Endothelial cell of umbilical vein (primary cell): ENCODE data around the gene EFTUD2. TPM values are rescaled to one million over a fixed set of nuclear protein-coding genes. Genes with fewer than 3 reads are reported as not detected.

ENCODE experiments used
- BruUV-seq: library from RNA; stranded (reverse); fragments of 400-500 nt; replicated peaks from 2 replicates; lab custom pipeline; 2021; lab: Mats Ljungman, UMichigan
- CTCF ChIA-PET: fragments of 300-600, 350-600 bp; sonication (Branson Sonifier 250); formaldehyde crosslinking; loops from one replicate; lab custom pipeline; 2021; ENCODE audit warnings: antibody characterized with exemption, inconsistent platforms; lab: Charles Lee
- POLR2A ChIA-PET: fragments of 300-600, 350-600 bp; sonication (Branson Sonifier 250); formaldehyde crosslinking; loops from one replicate; lab custom pipeline; 2021; ENCODE audit warnings: antibody characterized with exemption, inconsistent platforms; lab: Charles Lee
- DNase-seq: peaks from one replicate; pipeline ENCODE4 v3.0.0-alpha.2; 2011; ENCODE audit warnings: low read depth, low spot score
- FAIRE-seq: peaks from 2 replicates; lab custom pipeline; 2011; peaks lifted over from hg19 to GRCh38; lab: Jason Lieb, UNC
- H2AFZ ChIP-seq: 2 replicates; pipeline ENCODE4 v1.6.0; 2012; ENCODE audit warnings: low read depth, low read length, control low read depth, inconsistent platforms
- H3K27ac ChIP-seq: 2 replicates; pipeline ENCODE4 v1.5.1; 2011; ENCODE audit warnings: low read depth, mild to moderate bottlenecking, control low read depth, low read length, moderate library complexity; ENCODE audit not compliant: insufficient read depth
- H3K27me3 ChIP-seq, 2 experiments: 2 replicates each; pipeline versions ENCODE4 v1.6.0 to v1.6.1; 2011; ENCODE audit warnings: low read length in 2 of 2, mixed read lengths in 1 of 2; ENCODE audit not compliant: control insufficient read depth in 2 of 2, insufficient read depth in 2 of 2
- H3K36me3 ChIP-seq, 2 experiments: 2 replicates in 1 of 2; 3 replicates in 1 of 2; pipeline ENCODE4 v1.5.1; 2011; ENCODE audit warnings: low read length in 2 of 2, mild to moderate bottlenecking in 1 of 2, moderate library complexity in 1 of 2; ENCODE audit not compliant: control insufficient read depth in 2 of 2, insufficient read depth in 2 of 2; ENCODE audit errors: extremely low read depth in 1 of 2
- H3K4me1 ChIP-seq: 3 replicates; pipeline ENCODE4 v1.5.1; 2011; ENCODE audit warnings: mild to moderate bottlenecking, low read length; ENCODE audit not compliant: control insufficient read depth, insufficient read depth; ENCODE audit errors: extremely low read depth
- H3K4me2 ChIP-seq: 2 replicates; pipeline ENCODE4 v1.6.1; 2011; ENCODE audit warnings: low read length, control low read depth, mixed read lengths; ENCODE audit not compliant: insufficient read depth
- H3K4me3 ChIP-seq, 3 experiments: fragments of 200-600 bp in 1 of 3; sonication (generic), shearing (Covaris generic) in 1 of 3; replicated peaks in 1 of 3; 2 replicates each; pipeline ENCODE4 v1.5.1; 2011 to 2016; ENCODE audit warnings: control low read depth in 3 of 3, low read length in 3 of 3, mild to moderate bottlenecking in 2 of 3, inconsistent platforms in 1 of 3, low read depth in 1 of 3, moderate library complexity in 1 of 3; ENCODE audit not compliant: insufficient read depth in 1 of 3
- H3K79me2 ChIP-seq: 2 replicates; pipeline ENCODE4 v1.6.0; 2012; ENCODE audit warnings: low read length, inconsistent platforms; ENCODE audit not compliant: control insufficient read depth, insufficient read depth
- H3K9ac ChIP-seq: replicated peaks from 2 replicates; pipeline ENCODE3; 2011; ENCODE audit warnings: low read length, control low read depth; ENCODE audit not compliant: insufficient read depth; ENCODE audit errors: extremely low read depth
- H3K9me1 ChIP-seq: replicated peaks from 3 replicates; pipeline ENCODE4 v1.6.0; 2011; ENCODE audit warnings: mild to moderate bottlenecking, low read length; ENCODE audit not compliant: control insufficient read depth, insufficient read depth; ENCODE audit errors: extremely low read depth
- H3K9me3 ChIP-seq: replicated peaks from 2 replicates; pipeline ENCODE4 v1.5.1; 2012; ENCODE audit warnings: low read length, inconsistent platforms; ENCODE audit not compliant: control insufficient read depth, insufficient read depth
- H4K20me1 ChIP-seq: replicated peaks from 2 replicates; pipeline ENCODE3; 2011; ENCODE audit warnings: mild to moderate bottlenecking, low read length; ENCODE audit not compliant: control insufficient read depth, insufficient read depth; ENCODE audit errors: extremely low read depth
- EZH2 ChIP-seq: IDR thresholded peaks from 2 replicates; pipeline ENCODE4 v1.6.1; 2012; ENCODE audit warnings: borderline replicate concordance, low read depth, mild to moderate bottlenecking, moderate library complexity, low read length, inconsistent platforms; ENCODE audit not compliant: severe bottlenecking
- FOS ChIP-seq: IDR thresholded peaks from 2 replicates; pipeline ENCODE4 v1.6.1; 2011; ENCODE audit warnings: mild to moderate bottlenecking, low read length, moderate library complexity, borderline replicate concordance; ENCODE audit not compliant: insufficient read depth
- GATA2 ChIP-seq: IDR thresholded peaks from 2 replicates; pipeline ENCODE4 v1.7.0; 2011; ENCODE audit warnings: low read depth, mild to moderate bottlenecking, moderate library complexity, mixed read lengths, low read length; ENCODE audit not compliant: insufficient read length, insufficient read depth
- JUN ChIP-seq: IDR thresholded peaks from 2 replicates; pipeline ENCODE4 v1.6.1; 2011; ENCODE audit warnings: borderline replicate concordance, low read depth; ENCODE audit not compliant: insufficient read length, insufficient read depth
- MYC ChIP-seq: IDR thresholded peaks from one replicate; pipeline ENCODE4 v1.6.1; 2011; ENCODE audit warnings: mild to moderate bottlenecking, low read depth, low read length
- POLR2A ChIP-seq: IDR thresholded peaks from 2 replicates; pipeline ENCODE4 v1.6.1; 2012; ENCODE audit warnings: low read depth, mild to moderate bottlenecking, control low read depth, low read length
- POLR2AphosphoS5 ChIP-seq: IDR thresholded peaks from 2 replicates; pipeline ENCODE4 v1.6.1; 2012; ENCODE audit warnings: low read depth, mild to moderate bottlenecking, control low read depth, low read length, moderate library complexity; ENCODE audit not compliant: insufficient read depth
- dilution Hi-C: fragments of 300-500 bp; cut with MboI; formaldehyde crosslinking; loops from one replicate; pipeline ENCODE4 v1.15.0; 2019; ENCODE audit warnings: low sequenced_read_pairs; ENCODE audit not compliant: extremely low pct_ligation_motif_present
- intact Hi-C: fragments of 100-400 bp; cut with micrococcal nuclease; formaldehyde crosslinking; loops from one replicate; pipeline ENCODE4 v1.10.0; 2022
- polyA plus RNA-seq, 4 experiments: library from polyadenylated mRNA; depleted of rRNA in 3 of 4; stranded (reverse) in 3 of 4; unstranded in 1 of 4; fragments of >200 nt; gene quantifications; 2 replicates each; pipeline versions ENCODE4 v1.2.1 to v1.2.3, GENCODE V29; 2011 to 2012; ENCODE audit warnings: missing spikeins in 1 of 4
- total RNA-seq: library from RNA; stranded (reverse); gene quantifications from 2 replicates; pipeline ENCODE4 v1.2.3, GENCODE V29; 2021

The EFTUD2 gene
- total and polyA plus RNA-seq, 2 donors (not counting 3 experiments of a cell fraction or from before 2014, with no cell fraction given), result 125 to 170 TPM

DNA sequence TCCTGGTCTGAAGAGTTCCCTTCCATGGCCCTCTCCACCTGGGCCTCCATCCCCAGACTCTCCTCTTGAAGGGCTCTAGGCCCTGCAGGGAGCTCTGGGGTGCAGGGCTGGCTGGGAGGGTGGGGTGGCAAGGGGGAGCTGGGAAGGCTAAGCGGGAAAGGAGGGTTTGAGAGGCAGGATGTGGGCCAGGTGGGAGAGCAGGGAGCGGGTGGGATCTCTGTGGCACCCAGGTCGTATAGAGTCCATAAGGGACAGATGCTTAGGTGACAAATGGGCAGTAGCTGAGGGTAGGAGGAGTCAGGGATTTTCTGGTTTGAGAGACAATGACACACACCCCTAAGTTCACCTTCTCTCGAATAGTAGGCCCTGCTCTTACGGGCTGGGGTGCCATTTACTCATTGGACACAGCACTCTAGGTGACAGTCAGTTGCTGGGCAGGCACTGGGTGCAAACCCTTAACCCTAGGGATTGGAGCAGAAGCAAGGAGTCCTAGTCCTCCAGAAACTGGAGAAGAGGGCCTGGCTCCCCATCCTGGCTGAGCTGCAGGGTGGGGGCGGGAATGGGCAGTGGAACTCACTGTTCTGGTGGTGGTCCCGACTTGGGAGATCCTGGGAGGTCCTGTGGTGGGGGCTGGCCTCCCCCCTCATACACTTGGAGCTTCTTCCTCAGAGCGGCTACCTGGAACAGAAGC is 33.0 kb upstream of the EFTUD2 start:
- Histone ChIP-seq H3K27me3 (no peaks in the 10 kb centered on the region), H3K4me1 (no peaks in the 10 kb centered on the region), H3K36me3 (peaks cover 16 to 18% of the 10 kb centered on the region in 2 experiments), H3K4me2 (no peak overlapping the region), H2AFZ (no peak overlapping the region), H3K79me2 (peaks cover 8% of the 10 kb centered on the region), H4K20me1 (no peaks in the 10 kb centered on the region), H3K27ac (no peak overlapping the region), H3K9me1 (no peaks in the 10 kb centered on the region), H3K4me3 (no peak overlapping the region), H3K9ac (no peak overlapping the region), H3K9me3 (no peaks in the 10 kb centered on the region)
- POLR2A ChIA-PET, result no interaction called here
- FAIRE-seq (no peak), DNase-seq (no peak)
- intact Hi-C loops (no loop called here), dilution Hi-C loops (no loop called here)
- CTCF ChIA-PET, result interaction anchor here (0.6 to 1.3 kb wide), 4 partner anchors 12 to 90 kb away, joined by 3 to 8 read pairs (median 4); partner anchors contain the start of gene C1QL1
- TF ChIP-seq JUN, result no peak
- TF ChIP-seq EZH2, result no peak
- TF ChIP-seq FOS, result no peak
- BruUV-seq, result no TSS peak

DNA sequence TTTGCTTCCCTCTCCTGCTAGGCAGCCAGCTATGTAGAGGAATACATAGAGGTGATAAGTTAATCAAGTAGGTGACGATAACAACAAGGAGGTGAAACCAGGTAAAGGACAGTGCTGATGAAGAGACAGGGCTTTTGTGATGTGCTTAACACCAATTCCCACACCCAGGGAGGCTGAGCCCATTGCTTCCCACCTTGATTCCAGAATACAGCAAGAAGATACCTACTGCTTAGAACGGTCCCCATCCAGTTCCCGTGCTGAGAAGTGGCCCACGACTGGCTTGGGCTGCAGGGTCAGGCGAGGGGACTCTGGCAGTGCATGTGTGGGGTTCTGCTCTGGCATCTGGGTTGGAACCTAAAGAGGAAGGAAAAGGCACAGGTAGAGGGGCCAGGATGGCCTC is 32.1 kb upstream of the EFTUD2 start:
- Histone ChIP-seq H4K20me1 (no peaks in the 10 kb centered on the region), H3K4me3 (no peak overlapping the region), H3K36me3 (peaks cover 16 to 22% of the 10 kb centered on the region in 2 experiments), H3K27me3 (no peaks in the 10 kb centered on the region), H2AFZ (no peak overlapping the region), H3K79me2 (peaks cover 4% of the 10 kb centered on the region), H3K4me2 (no peak overlapping the region), H3K4me1 (no peaks in the 10 kb centered on the region), H3K9me3 (no peaks in the 10 kb centered on the region), H3K27ac (no peak overlapping the region), H3K9me1 (no peaks in the 10 kb centered on the region), H3K9ac (no peak overlapping the region)
- intact Hi-C loops (no loop called here), dilution Hi-C loops (no loop called here)
- CTCF ChIA-PET, result interaction anchor here (1.0 to 2.4 kb wide), 2 partner anchors 9 to 11 kb away, joined by 5 to 16 read pairs; no protein-coding TSS in a partner anchor
- no peak for DNase-seq
- no peak for FAIRE-seq
- BruUV-seq, result no TSS peak
- POLR2A ChIA-PET, result no interaction called here
- TF ChIP-seq GATA2, result no peak
- TF ChIP-seq MYC, result no peak
- no peak for TF ChIP-seq FOS
- TF ChIP-seq POLR2A, result no peak
- no peak for TF ChIP-seq POLR2AphosphoS5
